Measurements from ENCODE around the gene TSPO2.

- TF ChIP-seq SUZ12 (IDR thresholded peaks at IDR 0.05; ENCODE audit: extremely low read depth, insufficient read depth, insufficient read length) = no peak
- no peak for TF ChIP-seq YY1 (IDR thresholded peaks at IDR 0.05; ENCODE audit: insufficient read depth, insufficient read length)
Measured at GRCh38 chr6:41085182-41085581, 42.9 kb downstream of the TSPO2 start.

Data from NT2/D1 (cell line).